HAP-1 (cell line): ENCODE results near the gene KCNK13.
"Not testable (repeated sequence)": the region's sequence is repeated elsewhere in the genome, so short reads cannot be mapped to it uniquely, and the experiment has no call there.

Experiments used
- DNase-seq, 2 experiments: peaks; one replicate each; pipeline ENCODE4 v3.0.0-alpha.2; 2016 to 2020; ENCODE audit warnings: low spot score in 2 of 2
- H3K27me3 ChIP-seq: fragments of 250-450 bp; sonication (Bioruptor Pico); 2 replicates; pipeline ENCODE4 v1.5.1; 2020; ENCODE audit warnings: low read depth, mild to moderate bottlenecking, moderate library complexity
- H3K36me3 ChIP-seq: fragments of 250-450 bp; sonication (Bioruptor Pico); replicated peaks from 2 replicates; pipeline ENCODE4 v1.5.1; 2020; ENCODE audit warnings: mild to moderate bottlenecking
- H3K4me1 ChIP-seq: fragments of 250-450 bp; sonication (Bioruptor Pico); 2 replicates; pipeline ENCODE4 v1.5.1; 2020; ENCODE audit warnings: mild to moderate bottlenecking
- H3K4me3 ChIP-seq: fragments of 250-450 bp; sonication (Bioruptor Pico); 2 replicates; pipeline ENCODE4 v1.5.1; 2020; ENCODE audit warnings: mild to moderate bottlenecking, moderate library complexity
- H3K9me3 ChIP-seq: fragments of 250-450 bp; sonication (Bioruptor Pico); 2 replicates; pipeline ENCODE4 v1.5.1; 2020; ENCODE audit warnings: mild to moderate bottlenecking, moderate library complexity
- in situ Hi-C: fragments of 300-500 bp; cut with MboI; formaldehyde crosslinking; loops from 3 replicates; pipeline ENCODE4 v1.14.3; 2020; ENCODE audit warnings: low sequenced_read_pairs, inconsistent platforms, mixed read lengths

The KCNK13 gene

GRCh38 chr14:90201344-90201743 is 139.6 kb downstream of the KCNK13 start:
- H3K4me1 ChIP-seq, result no peaks in the 10 kb centered on the region
- DNase-seq, result no peak
- no peak overlapping the region for H3K4me3 ChIP-seq
- H3K27me3 ChIP-seq, result peaks cover 1% of the 10 kb centered on the region; the same call in 1 of the 2 replicates
- H3K36me3 ChIP-seq, result no peaks in the 10 kb centered on the region
- in situ Hi-C loops, result no loop called here
- no peaks in the 10 kb centered on the region for H3K9me3 ChIP-seq

DNA sequence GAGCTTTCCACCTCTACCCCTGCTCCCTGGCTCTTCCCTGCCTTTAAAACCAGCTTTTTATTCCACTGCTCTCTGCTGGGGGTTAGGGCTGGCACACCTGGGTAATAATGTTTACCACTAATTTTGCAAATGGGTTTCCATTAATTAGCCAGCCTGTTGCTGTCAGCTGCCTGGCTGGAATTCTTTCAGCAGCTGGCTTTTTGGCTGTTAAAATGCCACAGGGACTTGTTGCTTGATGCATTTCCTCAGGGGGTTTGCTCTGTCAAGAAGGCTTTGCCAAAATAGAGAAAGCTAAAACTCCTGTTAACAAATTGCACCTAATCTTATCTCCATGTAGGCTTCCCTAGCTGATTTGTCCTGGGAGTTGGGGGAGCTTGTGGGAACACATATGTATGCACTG is 142.7 kb downstream of the KCNK13 start:
- Histone ChIP-seq H3K4me1 (no peaks in the 10 kb centered on the region), H3K27me3 (no peaks in the 10 kb centered on the region), H3K9me3 (no peaks in the 10 kb centered on the region), H3K36me3 (no peaks in the 10 kb centered on the region), H3K4me3 (no peak overlapping the region)
- DNase-seq, result no peak
- in situ Hi-C loops, result no loop called here

GRCh38 chr14:90213099-90213748 is 151.4 kb downstream of the KCNK13 start:
- in situ Hi-C loops, result no loop called here
- H3K4me3 ChIP-seq, result no peak overlapping the region
- no peak for DNase-seq
- no peaks in the 10 kb centered on the region for H3K27me3 ChIP-seq
- no peaks in the 10 kb centered on the region for H3K36me3 ChIP-seq
- no peaks in the 10 kb centered on the region for H3K4me1 ChIP-seq
- no peaks in the 10 kb centered on the region; the same call in 1 of the 2 replicates for H3K9me3 ChIP-seq

DNA sequence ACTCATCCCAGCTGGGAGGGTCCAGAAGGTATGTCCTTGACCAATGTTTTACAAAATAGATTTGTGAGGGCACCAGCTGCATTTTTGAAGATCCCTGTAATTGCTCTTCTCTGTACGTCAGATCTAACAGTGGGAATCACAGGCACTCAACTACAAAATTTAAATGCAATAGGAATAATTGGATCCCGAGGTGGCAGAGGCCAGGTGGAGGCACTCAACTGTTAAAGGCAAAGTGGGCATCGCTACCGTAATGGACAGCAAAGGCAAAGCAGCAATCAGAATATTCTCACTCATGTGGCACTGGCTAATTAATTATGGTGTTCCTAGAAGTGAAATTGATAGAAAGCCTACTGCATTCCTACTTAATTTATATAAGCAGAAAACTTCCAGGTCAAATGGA is 166.7 kb downstream of the KCNK13 start:
- H3K27me3 ChIP-seq, result no peaks in the 10 kb centered on the region
- H3K4me3 ChIP-seq, result no peak overlapping the region
- no peaks in the 10 kb centered on the region for H3K9me3 ChIP-seq
- in situ Hi-C loops, result loop anchor here (25.0 kb wide), 1 partner anchor 1191 kb away; no protein-coding TSS in a partner anchor
- H3K4me1 ChIP-seq, result no peaks in the 10 kb centered on the region
- DNase-seq, result no peak
- no peaks in the 10 kb centered on the region for H3K36me3 ChIP-seq

- H3K4me3 ChIP-seq, H3K27me3 ChIP-seq, H3K36me3 ChIP-seq, DNase-seq, H3K4me1 ChIP-seq, H3K9me3 ChIP-seq: not testable (repeated sequence)
- in situ Hi-C loops, result loop anchor here (10.0 to 25.0 kb wide), 2 partner anchors 265 to 1193 kb away; no protein-coding TSS in a partner anchor
Observed at GRCh38 chr14:90229942-90230341, 168.1 kb downstream of the KCNK13 start.
